Fibroblast of villous mesenchyme (primary cell): ENCODE measurements around the gene MSI2. TPM values are rescaled to one million over a fixed set of nuclear protein-coding genes. Genes with fewer than 3 reads are reported as not detected.
"Not testable (repeated sequence)": the region's sequence is repeated elsewhere in the genome, so short reads cannot be mapped to it uniquely, and the experiment has no call there.

Source experiments
- DNase-seq: peaks from one replicate; pipeline ENCODE4 v3.0.0-alpha.2; 2010; ENCODE audit warnings: low read depth
- H3K4me3 ChIP-seq: 2 replicates; pipeline ENCODE4 v1.5.1; 2011; ENCODE audit warnings: low read depth, mild to moderate bottlenecking, low read length
- CTCF ChIP-seq: IDR thresholded peaks from 2 replicates; pipeline ENCODE4 v1.5.1; 2012; ENCODE audit warnings: low read depth, mild to moderate bottlenecking, low read length; ENCODE audit not compliant: insufficient read depth
- total RNA-seq: library from RNA; depleted of rRNA; stranded (reverse); fragments of >200 nt; gene quantifications from 2 replicates; pipeline ENCODE4 v1.2.3, GENCODE V29; 2012

Gene MSI2
- total RNA-seq, 1 donor, result 50.1 TPM

- no peak overlapping the region for H3K4me3 ChIP-seq
- no peak for TF ChIP-seq CTCF
These were observed 242.1 kb downstream of the MSI2 start for GRCh38 chr17:57498443-57498842.

GRCh38 chr17:57499221-57499620 lies 242.9 kb downstream of the MSI2 start:
- not testable (repeated sequence) for H3K4me3 ChIP-seq, DNase-seq

More at GRCh38 chr17:57498443-57498842, 242.1 kb downstream of the MSI2 start:
- no peak for DNase-seq

GRCh38 chr17:57499648-57500049 lies 243.3 kb downstream of the MSI2 start:
- DNase-seq, result no peak
- no peak for TF ChIP-seq CTCF
- H3K4me3 ChIP-seq, result no peak overlapping the region

- TF ChIP-seq CTCF, result no peak
- no peak overlapping the region for H3K4me3 ChIP-seq
- no peak for DNase-seq
These were observed 244.7 kb downstream of the MSI2 start for GRCh38 chr17:57501016-57501415.

- no peak overlapping the region for H3K4me3 ChIP-seq
- DNase-seq, result no peak
- TF ChIP-seq CTCF, result no peak
These were observed 245.7 kb downstream of the MSI2 start for GRCh38 chr17:57502022-57502421.

- no peak overlapping the region for H3K4me3 ChIP-seq
- TF ChIP-seq CTCF, result no peak
- DNase-seq, result no peak
These were observed 246.5 kb downstream of the MSI2 start for GRCh38 chr17:57502811-57503241.

- no peak for TF ChIP-seq CTCF
- no peak overlapping the region for H3K4me3 ChIP-seq
- no peak for DNase-seq
These were observed 247.9 kb downstream of the MSI2 start for GRCh38 chr17:57504208-57504607.
